Posterior cingulate gyrus (tissue), 11 donors: Measurements from ENCODE around the gene TMEM50A.
"Not testable (repeated sequence)": the region's sequence is repeated elsewhere in the genome, so short reads cannot be mapped to it uniquely, and the experiment has no call there.

Experiments used
- DNase-seq, 10 donors: peaks; one replicate each; pipeline versions ENCODE4 v3.0.0 to v3.0.0-alpha.2; 2020 to 2021; ENCODE audit warnings: mixed read lengths in 3 of 10
- intact Hi-C: fragments of 100-400 bp; cut with DNase I; formaldehyde crosslinking; loops from one replicate; pipeline ENCODE4 v1.15.1; 2023

The TMEM50A gene

DNA sequence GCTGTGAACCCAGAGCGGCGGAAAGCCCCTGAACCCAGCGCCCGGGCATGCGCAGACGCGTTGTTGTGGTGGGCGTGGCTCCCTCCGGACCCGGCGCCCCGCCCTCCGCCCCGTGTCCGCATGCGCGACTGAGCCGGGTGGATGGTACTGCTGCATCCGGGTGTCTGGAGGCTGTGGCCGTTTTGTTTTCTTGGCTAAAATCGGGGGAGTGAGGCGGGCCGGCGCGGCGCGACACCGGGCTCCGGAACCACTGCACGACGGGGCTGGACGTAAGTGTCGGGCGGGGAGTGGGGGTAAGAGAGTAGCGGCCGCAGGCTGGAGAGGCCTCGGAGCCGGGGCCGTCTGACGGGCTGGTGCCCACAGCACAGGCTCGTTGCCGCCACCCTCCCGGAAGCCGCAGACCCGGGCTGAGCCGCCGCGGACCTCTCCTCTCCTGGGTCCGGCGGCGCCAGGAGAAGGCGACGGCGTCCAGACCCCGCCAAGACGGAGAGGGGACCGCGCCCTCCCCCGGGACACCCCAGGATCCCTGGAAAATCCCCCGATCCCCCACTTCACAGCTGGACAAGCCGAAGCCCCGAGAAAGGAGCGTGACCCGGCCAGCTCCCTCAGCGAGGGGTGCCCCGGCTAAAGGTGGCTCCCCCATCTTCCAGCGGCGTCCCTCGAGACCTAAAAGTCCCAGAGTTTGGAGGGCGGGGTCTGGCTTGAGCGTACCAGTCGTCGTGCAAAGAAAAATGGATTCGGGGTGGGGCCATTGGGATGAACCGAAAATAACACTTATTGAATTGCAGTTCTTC is at the start of gene TMEM50A:
TMEM50A (plus strand) TSS at position 147 of the 794 bp plus-strand sequence. CDS start 2,153 bp downstream, outside the sequence.
- peak; percentile 81 to 98 (median 90) for DNase-seq
- intact Hi-C loops, result no loop called here

DNA sequence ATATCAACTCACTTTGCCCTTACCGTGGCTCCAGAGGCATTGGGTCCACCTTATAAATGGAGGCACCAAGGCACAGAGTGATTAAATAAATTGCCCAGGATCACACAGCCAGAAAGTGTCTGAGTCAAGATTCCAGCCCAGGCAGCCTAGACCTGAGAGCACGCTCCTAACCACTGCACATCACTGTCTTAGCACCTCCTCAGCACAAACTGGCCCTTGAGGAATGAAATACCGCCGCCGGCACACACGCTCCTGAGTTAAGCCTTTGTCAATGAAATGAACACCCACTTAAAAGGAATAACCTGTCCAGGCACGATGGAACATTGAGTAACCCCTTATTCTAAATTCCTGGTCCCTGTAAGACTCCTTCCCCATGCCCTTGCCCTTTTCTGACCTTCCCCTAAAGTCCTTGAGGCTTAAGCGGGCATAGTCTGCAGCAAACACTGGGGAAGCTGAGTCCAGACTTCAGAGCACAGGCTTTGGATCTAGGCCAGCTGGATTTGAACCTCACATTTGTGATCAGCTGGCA is 49.5 kb upstream of the TMEM50A start:
- intact Hi-C loops, result loop anchor here (5.0 kb wide), 1 partner anchor 124 kb away; no protein-coding TSS in a partner anchor
- not testable (repeated sequence) for DNase-seq

DNA sequence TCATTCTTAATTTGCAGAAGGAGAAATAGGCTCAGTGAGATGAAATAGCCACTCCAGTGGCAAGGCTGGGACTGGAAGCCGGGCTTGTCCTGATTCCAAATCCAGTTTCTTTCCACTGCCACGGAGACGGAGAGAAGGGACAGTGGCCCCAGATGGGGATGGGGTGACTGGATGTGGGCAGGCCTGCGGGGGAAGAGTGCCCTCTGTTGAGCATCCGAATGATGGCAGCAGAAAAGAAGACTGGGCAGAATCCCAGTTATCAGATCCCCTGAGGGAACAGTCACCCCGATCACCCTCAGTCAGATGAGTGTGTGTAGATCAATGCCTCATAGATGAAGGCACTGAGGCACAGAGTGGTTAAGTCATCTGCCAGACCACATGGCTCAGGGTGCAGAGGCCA is 48.1 kb upstream of the TMEM50A start:
- DNase-seq, result not testable (repeated sequence)
- intact Hi-C loops, result loop anchor here (10.0 kb wide), 1 partner anchor 45 kb away; the partner anchor contains the start of gene RSRP1

DNA sequence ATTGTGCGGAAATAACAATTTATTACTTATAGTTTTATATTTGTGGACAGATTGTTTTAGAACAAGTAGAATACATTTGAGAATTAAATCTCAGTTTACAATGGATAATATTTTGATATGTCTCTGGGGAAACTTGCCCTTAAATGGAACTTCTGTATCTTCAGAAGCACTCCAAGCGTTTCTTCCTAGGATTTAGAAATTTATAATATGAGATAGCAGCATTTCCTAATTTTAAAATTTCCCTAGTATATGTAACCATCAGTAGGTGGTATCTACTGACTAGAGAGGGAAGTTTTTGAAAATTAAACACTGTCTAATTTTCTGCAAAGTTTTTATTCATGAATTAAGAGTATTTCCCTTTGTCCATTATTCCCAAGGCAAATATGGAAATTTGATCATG is 44.7 kb upstream of the TMEM50A start:
- intact Hi-C loops, result loop anchor here (10.0 kb wide), 1 partner anchor 49 kb away; the partner anchor contains the start of gene RSRP1

DNA sequence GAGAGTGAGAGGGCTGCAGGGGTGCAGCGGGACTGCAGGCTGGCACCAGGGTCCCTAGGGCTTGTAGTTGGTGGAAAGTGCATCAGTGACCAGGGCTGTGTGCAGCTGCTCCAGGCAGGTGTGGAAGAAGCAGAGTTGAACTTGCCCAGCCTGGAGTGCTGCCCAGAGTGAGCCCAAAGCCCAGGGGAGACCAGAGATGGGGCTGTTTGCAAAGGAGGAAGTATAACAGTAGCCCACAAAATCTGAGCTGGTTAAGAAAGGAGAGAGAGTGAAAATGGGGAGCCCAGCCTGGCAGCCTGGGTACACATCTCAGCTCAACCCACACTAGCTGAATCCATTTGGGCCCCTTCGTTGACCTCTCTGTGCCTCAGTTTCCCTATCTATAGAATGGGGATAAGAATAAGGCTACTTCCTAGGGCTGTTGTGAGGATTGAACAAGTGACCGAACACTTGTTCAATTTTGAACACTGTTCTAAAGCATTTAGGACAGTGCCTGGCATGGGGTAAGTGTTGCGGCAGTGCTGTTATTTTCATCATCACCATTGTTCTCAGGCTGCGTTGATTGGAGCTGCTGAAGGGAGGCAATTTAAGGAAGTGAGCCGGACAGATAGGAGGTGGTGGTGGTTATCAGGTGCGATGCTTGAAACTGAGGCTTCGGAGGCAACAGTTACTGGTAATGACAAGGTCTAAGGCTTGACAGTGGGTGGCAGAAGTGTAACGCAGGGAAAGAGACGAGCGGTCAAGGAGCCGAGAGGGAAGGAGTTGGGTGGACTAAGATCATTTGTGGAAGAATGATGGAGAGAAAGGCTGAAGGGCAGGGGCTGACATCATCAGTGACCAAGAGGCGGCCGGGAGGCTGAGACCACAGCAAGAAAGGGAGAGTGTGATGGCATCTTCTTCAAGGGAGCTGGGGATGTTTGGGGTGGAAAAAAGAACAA is 43.0 kb upstream of the TMEM50A start:
- not testable (repeated sequence) for DNase-seq
- intact Hi-C loops, result loop anchor here (10.0 kb wide), 1 partner anchor 50 kb away; the partner anchor contains the start of gene RSRP1

More for the DNA sequence above, 44.7 kb upstream of the TMEM50A start:
- DNase-seq, result not testable (repeated sequence)

DNA sequence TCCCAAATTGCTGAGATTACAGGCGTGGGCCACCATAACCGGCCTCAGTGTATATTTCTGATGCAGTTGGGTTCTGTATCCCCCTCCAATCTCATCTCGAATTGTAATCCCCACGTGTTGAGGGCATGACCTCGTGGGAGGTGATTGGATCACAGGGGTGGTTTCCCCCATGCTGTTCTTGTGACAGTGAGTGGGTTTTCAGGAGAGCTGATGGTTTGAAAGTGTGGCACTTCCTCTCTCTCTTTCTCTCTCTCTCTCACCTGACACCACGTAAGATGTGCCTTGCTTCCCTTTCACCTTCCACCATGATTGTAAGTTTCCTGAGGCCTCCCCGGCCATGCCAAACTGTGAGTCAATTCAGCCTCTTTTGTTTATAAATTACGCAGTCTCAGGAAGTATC is 41.6 kb upstream of the TMEM50A start:
- intact Hi-C loops, result loop anchor here (10.0 kb wide), 1 partner anchor 52 kb away; the partner anchor contains the start of gene RSRP1
- DNase-seq, result not testable (repeated sequence)

DNA sequence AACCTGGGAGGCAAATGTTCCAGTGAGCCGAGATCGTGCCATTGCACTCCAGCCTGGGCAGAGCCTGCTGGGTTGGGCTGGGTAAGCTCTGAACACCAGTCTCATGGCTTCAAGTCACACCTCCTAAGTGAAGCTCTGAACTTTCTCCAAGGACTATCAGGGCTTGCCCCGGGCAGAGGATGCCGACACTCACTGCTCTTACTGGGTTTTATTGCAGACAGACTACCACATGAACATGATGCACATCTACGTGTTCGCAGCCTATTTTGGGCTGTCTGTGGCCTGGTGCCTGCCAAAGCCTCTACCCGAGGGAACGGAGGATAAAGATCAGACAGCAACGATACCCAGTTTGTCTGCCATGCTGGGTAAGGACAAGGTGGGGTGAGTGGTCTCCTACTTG is 37.4 kb upstream of the TMEM50A start:
- intact Hi-C loops, DNase-seq: not testable (repeated sequence)

DNA sequence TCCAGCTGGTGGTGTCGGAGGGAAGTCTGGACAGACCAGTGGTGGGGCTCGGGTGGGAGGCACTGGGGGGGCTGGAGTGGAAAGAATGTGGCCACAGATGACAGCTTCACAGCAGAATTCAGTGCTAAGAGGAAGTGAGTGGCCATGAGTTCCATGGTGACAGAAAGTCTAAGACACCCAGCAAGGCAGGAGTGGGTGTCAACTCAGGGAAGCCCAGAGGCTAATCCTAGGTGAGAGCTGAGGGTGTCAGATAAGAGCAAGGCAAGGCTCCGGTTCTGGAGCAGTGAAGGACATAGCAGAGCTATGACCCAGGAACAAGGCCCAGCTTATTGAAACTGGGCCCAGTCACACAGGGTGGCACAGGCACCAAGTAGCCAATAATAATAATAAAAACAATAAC is 35.8 kb upstream of the TMEM50A start:
- DNase-seq, intact Hi-C loops: not testable (repeated sequence)

DNA sequence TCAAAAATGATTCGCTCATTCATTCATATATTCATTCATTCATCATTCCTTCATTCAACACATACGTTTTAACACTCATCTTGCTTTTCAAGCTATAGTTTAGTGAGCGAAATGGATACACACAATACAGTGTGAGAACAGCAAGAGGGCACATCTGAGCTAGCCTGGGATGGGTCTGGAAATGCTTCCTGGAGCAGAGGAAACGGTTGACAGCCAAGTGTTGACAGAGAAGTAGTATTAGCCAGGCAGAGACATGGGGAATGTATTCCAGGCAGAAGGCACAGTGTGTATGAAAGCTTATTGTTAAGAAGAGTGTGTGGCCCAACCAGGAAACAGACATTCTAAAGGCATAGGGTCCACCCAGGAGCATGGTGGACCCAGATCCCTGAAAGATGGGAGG is 33.2 kb upstream of the TMEM50A start:
- intact Hi-C loops, DNase-seq: not testable (repeated sequence)

DNA sequence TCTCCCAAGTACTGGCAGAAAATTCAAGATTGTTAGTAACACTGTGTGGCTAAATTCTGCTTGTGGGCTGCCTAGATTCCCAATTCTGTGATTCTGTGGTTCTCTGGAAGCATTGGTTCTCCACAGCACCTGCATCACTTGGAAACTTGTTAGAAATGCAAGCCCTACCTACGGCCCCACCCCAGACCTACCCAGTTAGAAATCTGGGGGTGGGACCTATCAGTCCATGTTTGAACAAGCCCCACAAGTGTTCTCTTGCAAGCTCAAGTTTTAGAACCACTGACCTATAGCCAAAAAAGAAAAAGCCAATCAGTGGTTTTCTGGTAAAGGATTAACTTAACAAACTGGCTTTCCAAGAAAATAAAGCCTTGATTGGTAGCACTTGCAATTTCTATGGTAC is 30.0 kb upstream of the TMEM50A start:
- intact Hi-C loops, DNase-seq: not testable (repeated sequence)

DNA sequence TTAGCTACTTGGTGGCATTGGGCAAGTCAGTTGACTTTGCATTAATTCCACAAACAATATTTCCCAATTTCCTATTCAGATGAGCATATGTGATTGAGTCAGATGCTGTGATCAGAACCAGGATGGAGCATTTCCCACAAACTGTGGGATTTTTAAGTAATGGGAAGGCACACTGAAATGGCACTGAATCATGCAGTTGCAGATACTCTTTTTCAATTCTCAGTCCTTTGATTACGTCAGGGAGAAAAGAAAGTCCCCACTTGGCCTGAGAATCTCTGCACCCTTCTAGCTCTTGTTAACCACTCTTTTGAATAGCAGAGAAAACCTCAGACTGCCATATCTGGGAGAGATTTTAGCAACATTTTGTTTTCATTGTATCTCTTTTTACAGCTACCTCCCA is 29.0 kb upstream of the TMEM50A start:
- DNase-seq, intact Hi-C loops: not testable (repeated sequence)

DNA sequence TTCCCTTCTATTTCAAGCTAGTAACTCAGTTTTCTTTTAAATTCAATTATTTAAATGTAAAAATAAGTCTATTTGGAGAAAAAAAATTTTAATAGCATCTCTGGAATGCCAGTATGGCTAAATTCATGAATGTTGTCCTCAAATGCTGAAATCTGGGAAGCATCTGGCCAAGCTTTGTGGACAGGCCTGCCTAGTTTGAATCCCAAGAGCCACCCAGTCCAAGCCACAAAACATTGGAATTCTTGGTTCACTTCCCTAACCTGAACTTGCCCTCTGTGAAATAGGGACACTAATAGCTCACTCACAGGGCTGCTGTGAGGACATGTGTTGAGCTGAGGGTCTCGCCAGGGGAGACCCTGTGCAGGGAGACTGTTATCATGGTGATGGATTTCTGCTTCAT is 28.6 kb upstream of the TMEM50A start:
- intact Hi-C loops, DNase-seq: not testable (repeated sequence)

DNA sequence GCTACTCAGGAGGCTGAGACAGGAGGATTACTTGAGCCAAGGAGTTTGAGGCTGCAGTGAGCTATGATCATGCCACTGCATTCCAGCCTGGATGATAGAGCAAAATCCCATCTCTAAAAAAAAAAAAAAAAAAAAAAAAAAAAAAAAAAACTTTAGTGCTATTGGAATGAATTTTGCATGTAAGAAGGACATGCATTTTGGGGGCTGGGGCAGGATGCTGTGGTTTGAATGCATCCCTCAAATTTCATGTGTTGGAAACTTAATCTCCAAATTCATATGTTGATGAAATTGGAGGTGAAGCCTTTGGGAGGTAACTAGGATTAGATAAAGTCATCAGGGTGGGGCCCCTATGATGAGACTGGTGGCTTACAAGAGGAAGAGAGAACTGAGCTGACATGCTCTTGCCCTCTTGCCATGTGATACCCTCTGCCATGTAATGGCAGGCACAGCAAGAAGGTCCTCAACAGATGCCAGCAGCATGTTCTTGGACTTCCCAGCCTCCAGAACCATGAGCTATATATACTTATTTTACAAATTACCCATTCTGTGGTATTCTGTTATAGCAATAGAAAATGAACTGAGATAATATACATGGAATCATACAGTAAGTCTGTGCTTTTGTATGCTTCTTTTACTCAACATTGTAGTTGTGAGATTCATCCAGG is 25.2 kb upstream of the TMEM50A start:
- intact Hi-C loops, DNase-seq: not testable (repeated sequence)

DNA sequence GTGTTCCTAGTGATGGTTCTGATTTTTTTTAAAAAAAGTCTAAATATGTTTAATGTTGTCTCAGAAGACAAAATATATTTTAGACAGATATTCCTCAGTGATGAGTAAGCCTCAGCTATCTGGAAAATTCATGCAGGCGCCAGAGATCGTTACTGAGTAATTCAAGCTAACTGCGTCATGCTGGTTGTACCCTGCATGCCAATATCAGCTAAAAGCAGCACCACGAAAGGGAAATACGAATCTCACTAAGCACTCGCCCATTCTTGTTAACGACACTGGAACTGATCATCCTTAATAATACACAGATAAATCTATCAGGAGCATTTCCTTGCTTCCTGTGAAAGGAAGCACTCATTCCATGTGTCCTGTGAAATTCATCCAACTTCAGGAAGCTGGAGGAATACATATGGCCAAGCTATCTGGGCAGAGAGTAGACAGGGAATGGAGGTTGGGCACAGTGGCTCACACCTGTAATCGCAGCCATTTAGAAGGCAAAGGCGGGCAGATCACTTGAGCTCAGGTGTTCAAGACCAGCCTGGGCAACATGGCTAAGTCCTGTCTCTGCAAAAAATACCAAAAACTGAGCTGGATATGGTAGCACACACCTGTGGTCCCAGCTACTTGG is 17.7 kb upstream of the TMEM50A start:
- DNase-seq, result peak in 1 of 10 donors; percentile 30
- intact Hi-C loops, result not testable (repeated sequence)

DNA sequence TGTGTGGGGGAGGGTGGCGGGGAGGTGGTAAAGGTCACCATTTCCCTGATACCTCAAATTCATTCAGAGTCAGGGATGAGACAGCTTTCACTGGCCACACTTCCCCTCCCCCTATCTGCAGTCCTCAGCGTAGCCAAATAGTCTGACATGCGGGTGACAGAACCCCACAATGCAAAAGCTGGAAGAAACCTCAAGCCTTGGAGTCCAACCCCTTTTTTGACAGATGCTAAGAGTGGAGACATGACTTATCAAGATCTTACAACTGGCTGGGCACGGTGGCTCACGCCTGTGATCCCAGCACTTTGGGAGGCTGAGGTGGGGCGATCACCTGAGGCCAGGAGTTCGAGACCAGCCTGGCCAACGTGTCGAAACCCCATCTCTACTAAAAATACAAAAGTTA is 16.0 kb upstream of the TMEM50A start:
- intact Hi-C loops, DNase-seq: not testable (repeated sequence)

DNA sequence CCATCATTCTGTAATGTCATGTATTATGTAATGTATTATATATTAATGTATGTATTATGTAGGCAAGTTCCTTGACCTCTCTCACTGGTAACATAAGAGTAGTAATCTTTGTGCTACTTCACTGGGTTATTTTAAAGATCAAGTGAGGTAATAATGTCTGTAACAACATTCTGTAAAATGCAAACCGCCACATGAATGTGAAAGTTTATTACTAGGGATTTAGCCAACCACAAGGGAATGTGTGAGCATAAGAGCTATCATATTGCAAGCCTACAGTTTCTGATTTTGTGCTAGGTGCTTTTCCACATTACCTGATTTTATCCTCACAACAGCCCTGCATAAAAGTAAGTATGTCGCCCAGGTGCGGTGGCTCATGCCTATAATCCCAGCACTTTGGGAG is 13.7 kb upstream of the TMEM50A start:
- intact Hi-C loops, DNase-seq: not testable (repeated sequence)

DNA sequence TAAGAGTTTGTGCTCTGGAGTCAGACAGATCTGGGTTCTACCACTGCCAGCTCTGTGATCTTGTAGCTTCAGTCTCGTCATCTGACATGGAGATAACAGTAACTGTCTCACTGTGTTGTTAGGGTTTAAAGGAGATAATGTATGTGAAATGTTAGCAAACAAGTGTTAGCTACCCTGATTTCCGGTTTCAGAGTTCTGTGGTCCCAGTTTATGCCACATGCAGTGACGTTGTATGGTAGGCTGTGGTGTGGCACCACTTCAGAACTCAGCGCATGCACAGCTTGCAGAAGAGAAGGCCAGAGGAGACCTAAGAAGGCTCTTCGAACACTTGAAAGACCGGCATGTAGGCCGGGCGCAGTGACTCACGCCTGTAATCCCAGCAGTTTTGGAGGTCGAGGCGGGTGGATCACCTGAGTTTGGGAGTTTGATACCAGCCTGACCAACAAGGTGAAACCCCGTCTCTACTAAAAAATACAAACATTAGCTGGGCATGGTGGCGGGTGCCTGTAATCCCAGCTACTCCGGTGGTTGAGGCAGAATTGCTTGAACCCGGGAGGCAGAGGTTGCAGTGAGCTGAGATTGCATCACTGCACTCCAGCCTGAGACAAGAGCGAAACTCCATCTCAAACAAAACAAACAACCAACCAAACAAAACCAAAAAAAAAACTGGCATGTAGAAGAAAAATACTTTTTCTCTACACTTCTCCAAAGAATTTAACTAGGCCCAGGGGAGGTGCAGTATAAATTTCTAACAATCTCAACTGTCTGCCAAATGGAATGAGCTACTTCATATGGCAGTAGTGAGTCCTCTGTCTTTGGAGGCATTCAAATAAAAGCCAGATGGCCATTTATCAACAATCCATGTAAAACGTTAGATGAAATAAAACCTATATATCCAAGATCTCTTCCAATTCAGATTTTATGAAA is 10.0 kb upstream of the TMEM50A start:
- intact Hi-C loops, DNase-seq: not testable (repeated sequence)

DNA sequence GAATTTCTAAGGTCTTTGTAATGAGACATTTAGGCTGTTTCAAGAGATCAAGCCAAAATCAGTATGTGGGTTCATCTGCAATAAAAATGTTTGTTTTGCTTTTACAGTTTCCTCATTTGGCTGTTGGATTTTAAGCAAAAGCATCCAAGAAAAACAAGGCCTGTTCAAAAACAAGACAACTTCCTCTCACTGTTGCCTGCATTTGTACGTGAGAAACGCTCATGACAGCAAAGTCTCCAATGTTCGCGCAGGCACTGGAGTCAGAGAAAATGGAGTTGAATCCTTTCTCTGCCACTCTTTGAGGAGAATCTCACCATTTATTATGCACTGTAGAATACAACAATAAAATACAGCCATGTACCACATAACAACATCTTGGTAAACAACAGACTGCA is 9.3 kb upstream of the TMEM50A start:
- intact Hi-C loops, DNase-seq: not testable (repeated sequence)
